DOHH2 (cell line): ENCODE results near the gene GLI1.
A peak's percentile ranks its signal among the peaks of the same experiment; 100 is the strongest.

Source experiments
- H3F3A ChIP-seq: fragments of 200-600 bp; sonication (generic), shearing (Covaris generic); 2 replicates; pipeline ENCODE4 v1.6.0; 2016; ENCODE audit warnings: antibody characterized with exemption, mild to moderate bottlenecking; ENCODE audit not compliant: control insufficient read depth, insufficient read depth
- H3K27ac ChIP-seq: fragments of 200-600 bp; sonication (generic); 2 replicates; pipeline ENCODE4 v1.5.1; 2014; ENCODE audit warnings: low read depth, mild to moderate bottlenecking, low read length, moderate library complexity
- H3K27me3 ChIP-seq: fragments of 200-600 bp; sonication (generic); 2 replicates; pipeline ENCODE4 v1.6.1; 2014; ENCODE audit warnings: mild to moderate bottlenecking, low read length, mixed read lengths; ENCODE audit not compliant: control insufficient read depth
- H3K36me3 ChIP-seq: fragments of 200-600 bp; sonication (generic); 2 replicates; pipeline ENCODE4 v1.6.1; 2014; ENCODE audit warnings: mild to moderate bottlenecking, low read length, moderate library complexity, mixed read lengths; ENCODE audit not compliant: control insufficient read depth
- H3K4me1 ChIP-seq: fragments of 200-600 bp; sonication (generic); 2 replicates; pipeline ENCODE4 v1.6.1; 2014; ENCODE audit warnings: mild to moderate bottlenecking, low read length, mixed read lengths; ENCODE audit not compliant: control insufficient read depth
- H3K4me2 ChIP-seq: fragments of 200-600 bp; sonication (generic); 2 replicates; pipeline ENCODE4 v1.6.0; 2014; ENCODE audit warnings: mild to moderate bottlenecking, low read length, moderate library complexity
- H3K4me3 ChIP-seq: fragments of 200-600 bp; sonication (generic); 2 replicates; pipeline ENCODE4 v1.5.1; 2014; ENCODE audit warnings: mild to moderate bottlenecking, low read length, mixed read lengths
- H3K79me2 ChIP-seq: fragments of 200-600 bp; sonication (generic); 2 replicates; pipeline ENCODE4 v1.6.1; 2014; ENCODE audit warnings: mild to moderate bottlenecking, low read length, mixed read lengths; ENCODE audit not compliant: control insufficient read depth
- H3K9me2 ChIP-seq: fragments of 200-600 bp; sonication (generic); replicated peaks from 2 replicates; pipeline ENCODE4 v1.6.1; 2014; ENCODE audit warnings: mild to moderate bottlenecking, low read length, mixed read lengths; ENCODE audit not compliant: control insufficient read depth
- H3K9me3 ChIP-seq: fragments of 200-600 bp; sonication (generic); 2 replicates; pipeline ENCODE4 v1.6.1; 2014; ENCODE audit warnings: antibody characterized with exemption, low read length, mixed read lengths; ENCODE audit not compliant: control insufficient read depth, insufficient read depth
- H4K20me1 ChIP-seq: fragments of 200-600 bp; sonication (generic); 2 replicates; pipeline ENCODE4 v1.6.0; 2014; ENCODE audit warnings: low read depth, mild to moderate bottlenecking, antibody characterized with exemption, low read length, moderate library complexity; ENCODE audit not compliant: control insufficient read depth, insufficient read depth
- CTCF ChIP-seq: fragments of 200-600 bp; sonication (generic); IDR thresholded peaks from one replicate; pipeline ENCODE4 v1.5.1; 2014; ENCODE audit warnings: antibody characterized with exemption, mild to moderate bottlenecking, low read depth, low read length; ENCODE audit not compliant: poor library complexity, severe bottlenecking
- EZH2phosphoT487 ChIP-seq: fragments of 200-600 bp; sonication (generic); IDR thresholded peaks from 2 replicates; pipeline ENCODE4 v1.6.1; 2017; ENCODE audit warnings: borderline replicate concordance, mild to moderate bottlenecking, antibody characterized with exemption, low read length, moderate library complexity, mixed read lengths

GLI1 gene

GRCh38 chr12:57460468-57460784, 841 bp downstream of the GLI1 start:
- peaks cover 5% of the 10 kb centered on the region; the same call in 1 of the 2 replicates for H3K27me3 ChIP-seq
- no peaks in the 10 kb centered on the region for H3K9me3 ChIP-seq
- peaks cover 19% of the 10 kb centered on the region; the same call in 1 of the 2 replicates for H3F3A ChIP-seq
- no peaks in the 10 kb centered on the region for H4K20me1 ChIP-seq
- peaks cover 43% of the 10 kb centered on the region for H3K4me1 ChIP-seq
- H3K4me2 ChIP-seq = peak overlapping the region; percentile 92
- no peak for TF ChIP-seq CTCF
- H3K4me3 ChIP-seq = peak overlapping the region; percentile 83
- H3K79me2 ChIP-seq = no peaks in the 10 kb centered on the region
- no peaks in the 10 kb centered on the region for H3K9me2 ChIP-seq
- H3K27ac ChIP-seq = 0 out of 2 replicates have a peak overlapping the region, but pooled peaks have one; percentile 4
- H3K36me3 ChIP-seq = no peaks in the 10 kb centered on the region

- H3K4me3 ChIP-seq = peak overlapping the region; percentile 83
- H3K27me3 ChIP-seq = peaks cover 5% of the 10 kb centered on the region; the same call in 1 of the 2 replicates
- peak overlapping the region; percentile 92 for H3K4me2 ChIP-seq
- no peak overlapping the region for H3K27ac ChIP-seq
- peaks cover 38% of the 10 kb centered on the region for H3K4me1 ChIP-seq
- H3K9me3 ChIP-seq = no peaks in the 10 kb centered on the region
- peaks cover 19% of the 10 kb centered on the region; the same call in 1 of the 2 replicates for H3F3A ChIP-seq
- H3K36me3 ChIP-seq = no peaks in the 10 kb centered on the region
- no peaks in the 10 kb centered on the region for H3K79me2 ChIP-seq
- TF ChIP-seq EZH2phosphoT487 = no peak
- no peak for TF ChIP-seq CTCF
- no peaks in the 10 kb centered on the region for H4K20me1 ChIP-seq
- no peaks in the 10 kb centered on the region for H3K9me2 ChIP-seq
These were observed 1.3 kb downstream of the GLI1 start for GRCh38 chr12:57460841-57461275.

- no peak for TF ChIP-seq CTCF
- Histone ChIP-seq H3K79me2 (no peaks in the 10 kb centered on the region), H3K36me3 (no peaks in the 10 kb centered on the region), H3K4me1 (peaks cover 33% of the 10 kb centered on the region), H3K4me2 (peak overlapping the region; percentile 92), H4K20me1 (no peaks in the 10 kb centered on the region), H3K27me3 (peaks cover 5% of the 10 kb centered on the region; the same call in 1 of the 2 replicates), H3K27ac (no peak overlapping the region), H3K4me3 (peak overlapping the region; percentile 83), H3K9me2 (no peaks in the 10 kb centered on the region), H3F3A (peaks cover 19% of the 10 kb centered on the region; the same call in 1 of the 2 replicates), H3K9me3 (no peaks in the 10 kb centered on the region)
These were observed 1.8 kb downstream of the GLI1 start for GRCh38 chr12:57461276-57461916.
